ENCODE data around the gene NUAK1.
A peak's percentile ranks its signal among the peaks of the same experiment; 100 is the strongest.

NUAK1 gene

DNA sequence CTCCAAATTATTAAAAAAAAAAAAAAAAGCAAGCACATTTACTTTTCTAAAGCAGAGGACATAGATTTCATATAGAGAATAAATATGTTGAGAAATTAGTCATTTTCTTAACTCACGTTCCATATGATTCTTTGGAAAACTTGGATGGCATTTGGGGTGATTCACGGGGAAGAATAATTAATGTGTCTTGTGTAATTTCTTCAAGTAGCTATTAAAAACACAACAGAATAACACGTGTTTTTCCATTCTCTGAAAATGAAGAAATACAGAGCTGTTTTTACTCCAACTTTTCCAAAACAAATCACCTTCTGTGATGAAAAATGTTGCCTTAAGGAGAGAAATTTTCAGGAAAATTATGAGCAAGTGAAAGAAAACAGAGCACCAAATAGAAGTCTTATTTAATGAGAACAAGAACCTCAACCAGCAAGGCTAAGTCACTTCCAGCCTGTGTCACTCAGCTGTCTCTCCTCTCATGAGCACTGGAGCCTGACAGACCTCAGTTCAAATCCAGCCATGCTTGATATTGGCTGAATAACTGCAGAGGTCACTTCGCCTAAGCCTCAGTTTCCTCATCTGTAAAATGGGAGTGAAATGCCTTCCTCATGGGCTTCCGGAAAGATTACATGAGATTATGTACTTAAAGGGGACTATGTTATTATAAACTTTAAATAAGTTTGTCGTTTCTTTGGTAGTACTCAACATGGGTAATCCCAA is 42.8 kb upstream of the NUAK1 start:
- DNase-seq, result no peak
- Histone ChIP-seq H3K27me3 (ENCODE audit: insufficient read depth, low read depth, severe bottlenecking) (no peaks in the 10 kb centered on the region), H3K36me3 (no peaks in the 10 kb centered on the region), H3K27ac (no peak overlapping the region), H3K4me3 (ENCODE audit: low read depth, low read length) (no peak overlapping the region), H3K9me3 (ENCODE audit: severe bottlenecking) (no peaks in the 10 kb centered on the region)
- TF ChIP-seq, protein P1, sequence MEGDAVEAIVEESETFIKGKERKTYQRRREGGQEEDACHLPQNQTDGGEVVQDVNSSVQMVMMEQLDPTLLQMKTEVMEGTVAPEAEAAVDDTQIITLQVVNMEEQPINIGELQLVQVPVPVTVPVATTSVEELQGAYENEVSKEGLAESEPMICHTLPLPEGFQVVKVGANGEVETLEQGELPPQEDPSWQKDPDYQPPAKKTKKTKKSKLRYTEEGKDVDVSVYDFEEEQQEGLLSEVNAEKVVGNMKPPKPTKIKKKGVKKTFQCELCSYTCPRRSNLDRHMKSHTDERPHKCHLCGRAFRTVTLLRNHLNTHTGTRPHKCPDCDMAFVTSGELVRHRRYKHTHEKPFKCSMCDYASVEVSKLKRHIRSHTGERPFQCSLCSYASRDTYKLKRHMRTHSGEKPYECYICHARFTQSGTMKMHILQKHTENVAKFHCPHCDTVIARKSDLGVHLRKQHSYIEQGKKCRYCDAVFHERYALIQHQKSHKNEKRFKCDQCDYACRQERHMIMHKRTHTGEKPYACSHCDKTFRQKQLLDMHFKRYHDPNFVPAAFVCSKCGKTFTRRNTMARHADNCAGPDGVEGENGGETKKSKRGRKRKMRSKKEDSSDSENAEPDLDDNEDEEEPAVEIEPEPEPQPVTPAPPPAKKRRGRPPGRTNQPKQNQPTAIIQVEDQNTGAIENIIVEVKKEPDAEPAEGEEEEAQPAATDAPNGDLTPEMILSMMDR (IDR thresholded peaks at IDR 0.05; ENCODE audit: low read depth, low read length), result no peak

DNA sequence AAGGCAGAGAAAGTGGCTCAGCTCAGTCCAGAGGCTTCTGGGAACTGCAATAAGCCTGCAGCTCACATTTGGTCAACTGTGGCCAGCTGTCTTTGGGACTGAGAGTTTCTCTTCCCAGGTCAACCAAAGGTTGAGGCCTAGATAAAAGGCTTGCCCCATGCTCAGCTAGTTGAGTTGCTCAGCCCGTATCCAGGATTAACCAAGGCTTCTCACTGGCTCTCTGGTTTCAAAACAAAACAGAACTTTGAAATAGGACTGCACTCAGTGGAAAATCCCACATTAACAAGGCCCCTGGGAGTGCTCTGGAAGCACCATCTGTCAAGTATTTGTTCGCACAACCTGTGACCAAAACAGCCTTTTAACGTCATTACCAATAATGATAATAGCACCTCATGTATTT is 40.3 kb upstream of the NUAK1 start:
- no peaks in the 10 kb centered on the region for H3K36me3 ChIP-seq
- H3K27ac ChIP-seq, result peak overlapping the region; percentile 66
- peak; percentile 74 for DNase-seq
- no peak overlapping the region for H3K4me3 ChIP-seq (ENCODE audit: low read depth, low read length)
- TF ChIP-seq, protein P1 (IDR thresholded peaks at IDR 0.05; ENCODE audit: low read depth, low read length), result no peak
- no peaks in the 10 kb centered on the region for H3K9me3 ChIP-seq (ENCODE audit: severe bottlenecking)
- no peaks in the 10 kb centered on the region for H3K27me3 ChIP-seq (ENCODE audit: insufficient read depth, low read depth, severe bottlenecking)

DNA sequence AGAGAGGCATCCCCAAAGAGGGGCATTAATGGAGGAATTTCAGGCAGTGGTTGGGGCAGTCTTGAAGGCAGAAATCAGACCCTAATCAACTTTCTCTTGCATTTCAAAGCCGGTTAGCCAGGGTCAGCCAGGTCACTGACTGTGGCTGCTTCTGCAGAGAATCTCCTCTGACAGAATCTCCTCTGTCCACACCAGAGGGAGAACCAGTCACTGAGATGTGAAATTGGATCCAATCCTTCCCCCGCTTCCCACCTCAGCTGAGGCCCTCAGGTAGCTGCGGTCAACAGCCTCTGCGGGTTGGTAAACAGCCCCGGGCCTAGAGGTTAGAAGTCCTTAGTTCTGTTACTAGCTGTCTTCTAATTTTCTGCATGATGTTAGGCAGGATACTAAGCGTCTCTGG is 39.8 kb upstream of the NUAK1 start:
- TF ChIP-seq, protein P1 (IDR thresholded peaks at IDR 0.05; ENCODE audit: low read depth, low read length), result no peak
- Histone ChIP-seq H3K27me3 (ENCODE audit: insufficient read depth, low read depth, severe bottlenecking) (no peaks in the 10 kb centered on the region), H3K4me3 (ENCODE audit: low read depth, low read length) (no peak overlapping the region), H3K36me3 (no peaks in the 10 kb centered on the region), H3K27ac (peak overlapping the region; percentile 66), H3K9me3 (ENCODE audit: severe bottlenecking) (no peaks in the 10 kb centered on the region)
- peak; percentile 20 for DNase-seq

DNA sequence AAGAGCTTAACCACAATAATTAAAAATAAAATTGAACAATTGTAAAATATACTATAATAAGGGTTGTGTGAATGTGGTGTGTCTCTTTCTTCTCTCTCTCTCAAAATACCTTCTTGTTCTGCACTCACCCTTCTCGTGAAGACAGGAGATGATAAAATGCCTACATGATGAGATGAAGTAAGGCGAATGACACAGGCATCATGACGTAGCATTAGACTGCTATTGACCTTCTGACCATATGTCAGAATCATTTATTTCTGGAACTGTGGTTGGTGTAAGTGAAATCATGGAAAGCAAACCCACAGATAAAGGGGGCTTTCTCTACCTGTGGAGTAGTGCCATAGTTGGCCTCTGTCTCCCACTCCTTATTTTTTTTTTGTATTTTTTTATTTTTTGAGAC is 37.8 kb upstream of the NUAK1 start:
- TF ChIP-seq, protein P1 (IDR thresholded peaks at IDR 0.05; ENCODE audit: low read depth, low read length), result no peak
- Histone ChIP-seq H3K27me3 (ENCODE audit: insufficient read depth, low read depth, severe bottlenecking) (no peaks in the 10 kb centered on the region), H3K9me3 (ENCODE audit: severe bottlenecking) (no peaks in the 10 kb centered on the region), H3K27ac (no peak overlapping the region), H3K36me3 (no peaks in the 10 kb centered on the region), H3K4me3 (ENCODE audit: low read depth, low read length) (no peak overlapping the region)
- DNase-seq, result no peak

DNA sequence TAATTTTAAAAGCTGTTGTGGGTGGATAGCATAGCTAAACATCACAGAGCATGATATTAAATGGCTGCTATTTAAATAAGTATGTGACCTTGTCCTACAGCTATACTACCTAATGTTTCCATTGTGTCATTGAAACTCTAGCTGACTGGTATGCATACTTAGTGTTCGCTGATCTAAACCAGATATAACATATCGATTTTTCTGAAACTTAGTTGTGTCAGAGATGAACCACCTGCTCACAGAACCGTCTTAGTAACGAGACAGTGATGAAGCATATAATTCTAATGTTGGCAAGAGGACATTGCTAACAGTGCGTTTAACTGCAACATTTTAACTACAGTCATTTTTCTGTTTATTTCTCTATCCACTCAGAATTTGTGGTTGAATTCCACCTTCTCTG is 36.1 kb upstream of the NUAK1 start:
- no peak for DNase-seq
- TF ChIP-seq, protein P1 (IDR thresholded peaks at IDR 0.05; ENCODE audit: low read depth, low read length), result no peak
- H3K36me3 ChIP-seq, result no peaks in the 10 kb centered on the region
- H3K27me3 ChIP-seq (ENCODE audit: insufficient read depth, low read depth, severe bottlenecking), result no peaks in the 10 kb centered on the region
- H3K9me3 ChIP-seq (ENCODE audit: severe bottlenecking), result no peaks in the 10 kb centered on the region
- no peak overlapping the region for H3K4me3 ChIP-seq (ENCODE audit: low read depth, low read length)
- no peak overlapping the region for H3K27ac ChIP-seq

DNA sequence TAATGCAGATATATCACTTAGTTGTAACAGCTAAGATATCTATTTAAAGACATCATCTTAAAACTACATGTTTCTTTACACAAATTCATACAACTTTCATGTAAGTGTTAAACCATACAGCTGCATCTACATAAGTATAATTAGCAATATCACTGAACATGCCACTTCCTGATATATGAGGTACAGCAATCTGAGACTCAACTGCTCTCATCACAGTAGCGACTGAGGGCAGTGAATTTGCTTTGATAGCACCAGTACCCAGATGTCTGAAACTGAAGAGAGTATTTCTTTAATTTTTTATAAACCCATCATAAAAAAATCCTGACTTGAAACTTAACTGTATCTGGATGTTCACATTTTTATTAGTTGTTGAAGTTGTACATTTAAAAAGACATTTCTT is 34.7 kb upstream of the NUAK1 start:
- no peaks in the 10 kb centered on the region for H3K27me3 ChIP-seq (ENCODE audit: insufficient read depth, low read depth, severe bottlenecking)
- TF ChIP-seq, protein P1 (IDR thresholded peaks at IDR 0.05; ENCODE audit: low read depth, low read length), result no peak
- no peak overlapping the region for H3K4me3 ChIP-seq (ENCODE audit: low read depth, low read length)
- H3K27ac ChIP-seq, result no peak overlapping the region
- no peak for DNase-seq
- H3K36me3 ChIP-seq, result no peaks in the 10 kb centered on the region
- no peaks in the 10 kb centered on the region for H3K9me3 ChIP-seq (ENCODE audit: severe bottlenecking)

All from WERI-Rb-1 (cell line).